Caki2 (cell line): ENCODE results near the gene NT5C2. TPM values are rescaled to one million over a fixed set of nuclear protein-coding genes. Genes with fewer than 3 reads are reported as not detected.
"Not testable (repeated sequence)": the region's sequence is repeated elsewhere in the genome, so short reads cannot be mapped to it uniquely, and the experiment has no call there.

Experiments used
- DNase-seq: peaks from one replicate; pipeline ENCODE4 v3.0.0-alpha.2; 2015; ENCODE audit warnings: low read depth
- in situ Hi-C: cut with HindIII; loops from 2 replicates; pipeline ENCODE4 v1.10.0; 2016; ENCODE audit warnings: low sequenced_read_pairs, low pct_unique_long_range_greater_than_20kb, mixed read lengths
- total RNA-seq: library from RNA; depleted of rRNA; stranded (reverse); fragments of >200 nt; shearing (Covaris generic); gene quantifications from 2 replicates; pipeline ENCODE4 v1.2.3, GENCODE V29; 2014; ENCODE audit warnings: low replicate concordance

NT5C2 gene
- total RNA-seq, 1 experiment from 2014 or later = 30.0 TPM

- in situ Hi-C loops = no loop called here
- no peak for DNase-seq
These were observed 11.5 kb upstream of the NT5C2 start for GRCh38 chr10:103204353-103205255.

- in situ Hi-C loops = no loop called here
These were observed 10.4 kb upstream of the NT5C2 start for GRCh38 chr10:103203466-103203865.

GRCh38 chr10:103202319-103202718, 9.2 kb upstream of the NT5C2 start:
- in situ Hi-C loops = no loop called here
- no peak for DNase-seq

More at GRCh38 chr10:103203466-103203865, 10.4 kb upstream of the NT5C2 start:
- no peak for DNase-seq

- in situ Hi-C loops = no loop called here
- no peak for DNase-seq
These were observed 6.4 kb upstream of the NT5C2 start for GRCh38 chr10:103199488-103199887.

- DNase-seq = no peak
- in situ Hi-C loops = no loop called here
These were observed 5.6 kb upstream of the NT5C2 start for GRCh38 chr10:103198648-103199047.

GRCh38 chr10:103197903-103198302, 4.8 kb upstream of the NT5C2 start:
- in situ Hi-C loops = no loop called here
- no peak for DNase-seq

GRCh38 chr10:103197174-103197573, 4.1 kb upstream of the NT5C2 start:
- DNase-seq = peak; percentile 31
- in situ Hi-C loops = no loop called here

- in situ Hi-C loops = no loop called here
- DNase-seq = no peak
These were observed 3.4 kb upstream of the NT5C2 start for GRCh38 chr10:103196516-103196915.

GRCh38 chr10:103193820-103194529, 903 bp upstream of the NT5C2 start:
- in situ Hi-C loops = no loop called here

GRCh38 chr10:103192451-103193106, 493 bp downstream of the NT5C2 start:
- peak; percentile 75 for DNase-seq
- in situ Hi-C loops = no loop called here

More at GRCh38 chr10:103193820-103194529, 903 bp upstream of the NT5C2 start:
- DNase-seq = no peak

GRCh38 chr10:103192089-103192450, 1.0 kb downstream of the NT5C2 start:
- no peak for DNase-seq
- in situ Hi-C loops = no loop called here

GRCh38 chr10:103191198-103191597, 1.9 kb downstream of the NT5C2 start:
- in situ Hi-C loops, DNase-seq: not testable (repeated sequence)

GRCh38 chr10:103188853-103189252, 4.2 kb downstream of the NT5C2 start:
- in situ Hi-C loops = no loop called here
- DNase-seq = no peak

- no peak for DNase-seq
- in situ Hi-C loops = no loop called here
These were observed 6.9 kb downstream of the NT5C2 start for GRCh38 chr10:103186128-103186527.

GRCh38 chr10:103184615-103185014, 8.5 kb downstream of the NT5C2 start:
- in situ Hi-C loops = no loop called here
- no peak for DNase-seq

- in situ Hi-C loops = not testable (repeated sequence)
- DNase-seq = peak; percentile 61
These were observed 9.1 kb downstream of the NT5C2 start for GRCh38 chr10:103183991-103184451.

- no peak for DNase-seq
- in situ Hi-C loops = no loop called here
These were observed 11.8 kb downstream of the NT5C2 start for GRCh38 chr10:103181244-103181643.

GRCh38 chr10:103180491-103180890, 12.6 kb downstream of the NT5C2 start:
- in situ Hi-C loops = no loop called here
- no peak for DNase-seq

- DNase-seq = no peak
- in situ Hi-C loops = no loop called here
These were observed 15.9 kb downstream of the NT5C2 start for GRCh38 chr10:103177123-103177522.
